HCT116 (cell line): ENCODE data around the gene ZNF497.

Source experiments
- ATF3 ChIP-seq: IDR thresholded peaks from 2 replicates; pipeline ENCODE4 v1.6.1; 2012
- CTCF ChIP-seq, 3 experiments: fragments of 200-600 bp in 1 of 3; sonication (generic) in 1 of 3; IDR thresholded peaks in 2 of 3; conservative IDR thresholded peaks in 1 of 3; 2 replicates each; pipeline ENCODE4 v1.5.1; 2012 to 2017; ENCODE audit warnings: low read depth in 2 of 3, low read length in 2 of 3, antibody characterized with exemption in 1 of 3, borderline replicate concordance in 1 of 3, control low read depth in 1 of 3, mild to moderate bottlenecking in 1 of 3, mixed read lengths in 1 of 3, mixed run types in 1 of 3, moderate library complexity in 1 of 3; ENCODE audit not compliant: insufficient read depth in 1 of 3
- ELF1 ChIP-seq: IDR thresholded peaks from 2 replicates; pipeline ENCODE4 v1.6.1; 2012; ENCODE audit warnings: low read depth, borderline replicate concordance
- EZH2 ChIP-seq: fragments of 200-600 bp; sonication (generic); IDR thresholded peaks from 2 replicates; pipeline ENCODE4 v1.6.1; 2017; ENCODE audit warnings: antibody characterized with exemption, mixed run types
- EZH2phosphoT487 ChIP-seq: fragments of 200-600 bp; IDR thresholded peaks from 2 replicates; pipeline ENCODE4 v1.6.1; 2018; ENCODE audit warnings: antibody characterized with exemption, borderline replicate concordance
- POLR2A ChIP-seq: IDR thresholded peaks from 2 replicates; pipeline ENCODE4 v1.7.0; 2011; ENCODE audit warnings: borderline replicate concordance; ENCODE audit not compliant: insufficient read depth, insufficient read length; ENCODE audit errors: extremely low read depth
- TCF7L2 ChIP-seq: IDR thresholded peaks from 2 replicates; pipeline ENCODE4 v1.7.0; 2011; ENCODE audit warnings: borderline replicate concordance, inconsistent platforms; ENCODE audit not compliant: insufficient read depth, insufficient read length; ENCODE audit errors: extremely low read depth
- YY1 ChIP-seq: IDR thresholded peaks from 2 replicates; pipeline ENCODE4 v1.6.1; 2011; ENCODE audit warnings: low read length, low read depth, moderate library complexity, mild to moderate bottlenecking; ENCODE audit not compliant: insufficient replicate concordance; ENCODE audit errors: extremely low read depth

GRCh38 chr19:58355908-58356765, 6.4 kb downstream of the ZNF497 start:
- TF ChIP-seq CTCF (IDR thresholded peaks at IDR 0.05 in 2 of 3, conservative IDR thresholded peaks at IDR 0.05 in 1 of 3; ENCODE audit: borderline replicate concordance in 1 of 3, insufficient read depth in 1 of 3, low read depth in 2 of 3, low read length in 2 of 3) (no peak), EZH2 (no peak), ATF3 (no peak), POLR2A (no peak), YY1 (no peak), ELF1 (no peak), TCF7L2 (no peak), EZH2phosphoT487 (no peak)
